HFF-Myc (cell line): ENCODE measurements around the gene MYLK.

ENCODE experiments used
- DNase-seq: peaks from one replicate; pipeline ENCODE4 v3.0.0-alpha.2; 2011; ENCODE audit warnings: low read depth; ENCODE audit errors: extremely low read depth
- H3K4me3 ChIP-seq: replicated peaks from 2 replicates; pipeline ENCODE4 v1.5.1; 2011; ENCODE audit warnings: low read depth, mild to moderate bottlenecking, control low read depth, low read length
- TF ChIP-seq, protein P1 (sequence below): IDR thresholded peaks from 2 replicates; pipeline ENCODE4 v1.5.1; 2012; ENCODE audit warnings: mild to moderate bottlenecking, low read depth, low read length, control low read depth; ENCODE audit errors: missing control alignments

MYLK gene

DNA sequence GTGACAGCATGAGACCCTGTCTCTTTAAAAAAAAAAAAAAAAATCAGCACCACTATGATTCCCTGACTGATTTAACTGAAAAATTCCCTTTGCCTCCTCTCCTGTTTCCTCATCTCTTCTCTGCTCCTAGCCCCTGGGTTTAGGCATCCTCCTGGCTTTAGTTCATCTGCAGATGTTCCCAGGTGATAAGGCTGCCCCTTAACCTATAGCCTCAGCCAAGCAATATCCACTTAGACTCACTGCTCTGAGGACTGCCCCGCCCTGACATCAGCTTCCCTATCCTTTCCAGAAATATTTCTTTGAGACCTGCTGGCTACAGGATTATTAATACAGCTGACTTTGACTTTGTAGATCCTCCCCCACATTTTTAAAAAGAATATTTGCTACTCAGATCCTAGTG lies 259.8 kb downstream of the MYLK start:
- DNase-seq = no peak
- TF ChIP-seq, protein P1, sequence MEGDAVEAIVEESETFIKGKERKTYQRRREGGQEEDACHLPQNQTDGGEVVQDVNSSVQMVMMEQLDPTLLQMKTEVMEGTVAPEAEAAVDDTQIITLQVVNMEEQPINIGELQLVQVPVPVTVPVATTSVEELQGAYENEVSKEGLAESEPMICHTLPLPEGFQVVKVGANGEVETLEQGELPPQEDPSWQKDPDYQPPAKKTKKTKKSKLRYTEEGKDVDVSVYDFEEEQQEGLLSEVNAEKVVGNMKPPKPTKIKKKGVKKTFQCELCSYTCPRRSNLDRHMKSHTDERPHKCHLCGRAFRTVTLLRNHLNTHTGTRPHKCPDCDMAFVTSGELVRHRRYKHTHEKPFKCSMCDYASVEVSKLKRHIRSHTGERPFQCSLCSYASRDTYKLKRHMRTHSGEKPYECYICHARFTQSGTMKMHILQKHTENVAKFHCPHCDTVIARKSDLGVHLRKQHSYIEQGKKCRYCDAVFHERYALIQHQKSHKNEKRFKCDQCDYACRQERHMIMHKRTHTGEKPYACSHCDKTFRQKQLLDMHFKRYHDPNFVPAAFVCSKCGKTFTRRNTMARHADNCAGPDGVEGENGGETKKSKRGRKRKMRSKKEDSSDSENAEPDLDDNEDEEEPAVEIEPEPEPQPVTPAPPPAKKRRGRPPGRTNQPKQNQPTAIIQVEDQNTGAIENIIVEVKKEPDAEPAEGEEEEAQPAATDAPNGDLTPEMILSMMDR = no peak
- H3K4me3 ChIP-seq = no peak overlapping the region

DNA sequence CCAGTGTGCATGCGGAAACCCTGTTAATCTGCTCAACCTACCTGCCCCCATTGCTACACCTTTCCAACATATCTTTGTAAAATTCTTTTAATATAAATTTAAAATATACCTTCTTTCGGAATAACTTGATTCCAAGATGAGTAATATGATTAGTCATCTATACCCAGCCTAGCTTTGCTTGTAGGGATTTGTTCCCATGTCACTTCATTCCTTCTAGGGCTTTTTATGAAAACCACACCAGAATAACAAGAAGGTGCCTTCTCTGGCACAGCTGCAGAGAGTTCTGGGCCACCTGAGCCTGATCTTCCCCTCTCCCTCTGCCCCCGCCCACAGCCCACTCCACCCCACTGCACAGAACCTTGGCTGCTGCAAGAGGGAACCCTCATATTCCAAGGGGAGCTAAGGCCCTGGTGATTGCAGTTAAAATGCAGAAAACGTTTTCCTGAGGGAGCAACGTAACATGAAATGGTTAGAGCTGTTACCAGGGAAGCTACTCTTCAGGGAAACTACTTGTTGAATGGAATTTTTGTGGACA lies 260.7 kb downstream of the MYLK start:
- no peak overlapping the region for H3K4me3 ChIP-seq
- TF ChIP-seq, protein P1 = no peak

DNA sequence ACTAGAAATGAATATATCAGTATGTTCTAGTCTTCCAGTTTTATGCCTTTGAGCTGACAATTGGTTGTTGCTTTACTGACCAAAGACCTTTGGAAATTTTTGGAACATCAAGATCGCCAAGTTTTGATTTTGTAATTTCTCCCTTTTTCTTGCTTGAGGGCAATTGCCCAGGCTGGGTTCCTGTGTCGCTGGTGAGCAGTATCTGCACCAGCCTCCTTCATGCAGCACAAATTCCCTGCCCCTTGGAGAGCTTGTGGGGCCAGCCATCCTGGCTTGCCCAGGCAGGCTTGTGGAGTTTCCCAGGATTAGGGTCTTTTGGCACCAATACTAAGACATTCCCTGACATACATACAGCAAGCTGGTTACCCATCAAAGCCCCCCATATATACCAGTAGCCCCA lies 261.4 kb downstream of the MYLK start:
- no peak overlapping the region for H3K4me3 ChIP-seq
- no peak for DNase-seq
- TF ChIP-seq, protein P1 = no peak

More for the DNA sequence above, 260.7 kb downstream of the MYLK start:
- DNase-seq = no peak

DNA sequence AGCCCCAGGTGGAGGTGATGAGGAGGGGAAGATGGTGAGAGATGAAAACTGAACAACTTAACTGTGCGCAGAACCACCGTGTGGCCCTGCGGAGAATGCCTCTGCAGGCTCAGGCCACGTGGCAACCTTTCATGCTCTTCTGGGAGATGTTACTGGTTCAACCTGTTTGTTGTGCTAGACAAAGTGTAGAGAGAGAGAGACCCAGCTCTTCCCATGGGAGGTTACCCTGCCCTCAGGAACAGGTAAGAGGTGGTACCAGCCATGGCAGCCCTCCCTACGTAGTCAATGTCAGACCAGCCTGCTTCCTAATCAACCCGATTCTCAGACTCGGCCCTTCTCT lies 262.3 kb downstream of the MYLK start:
- no peak for DNase-seq
- H3K4me3 ChIP-seq = no peak overlapping the region
- TF ChIP-seq, protein P1 = no peak

DNA sequence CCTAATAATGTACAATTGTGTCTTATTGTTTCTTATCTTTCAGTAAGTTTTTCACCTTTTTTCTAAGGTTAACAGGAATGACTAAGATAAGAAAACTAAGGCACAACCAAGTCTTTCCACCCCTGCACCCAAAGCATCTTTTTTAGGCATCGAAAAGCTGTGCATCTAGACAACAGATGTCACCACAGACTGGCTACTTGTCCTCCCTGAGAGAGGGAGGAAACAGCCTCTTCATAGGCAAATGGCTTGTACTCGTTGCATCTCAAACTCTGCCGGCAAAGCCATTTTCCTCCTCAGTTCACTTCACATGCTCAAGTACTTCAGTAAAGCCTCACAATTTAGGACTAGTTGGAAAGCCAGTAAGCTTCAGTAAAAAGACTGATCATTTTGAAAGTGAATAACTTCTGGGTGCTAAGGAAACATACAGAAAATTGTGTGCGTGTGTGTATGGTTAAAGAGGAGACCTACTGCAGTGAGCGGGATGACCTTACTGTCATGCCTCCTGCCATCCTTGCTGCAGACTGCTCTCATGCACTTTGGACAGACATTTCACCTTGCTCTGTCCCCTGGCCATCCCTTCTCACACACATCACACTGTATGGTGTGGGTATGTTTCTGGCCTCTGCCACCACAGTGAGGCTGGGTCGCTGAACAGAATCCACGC lies 262.8 kb downstream of the MYLK start:
- TF ChIP-seq, protein P1 = no peak
- no peak overlapping the region for H3K4me3 ChIP-seq
- no peak for DNase-seq

DNA sequence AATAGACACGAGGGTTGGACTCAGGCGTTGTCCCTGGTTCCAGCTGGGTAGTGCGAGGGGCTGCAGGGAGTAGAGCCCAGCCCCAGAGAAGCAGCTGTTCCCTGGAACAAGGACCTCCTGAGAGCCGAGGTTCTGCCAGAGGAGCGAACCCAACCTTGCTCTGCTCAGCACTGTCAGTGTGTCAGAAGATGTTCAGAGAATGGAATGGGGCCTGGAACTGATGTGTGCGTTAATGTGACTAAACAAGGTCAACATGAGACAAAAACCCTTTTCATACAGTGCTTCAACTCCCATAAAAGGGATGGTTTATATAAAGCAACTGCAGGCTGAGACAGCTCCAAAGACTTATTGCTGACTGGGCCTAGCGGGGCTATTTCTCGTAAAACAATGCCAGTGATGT lies 263.8 kb downstream of the MYLK start:
- TF ChIP-seq, protein P1 = no peak
- H3K4me3 ChIP-seq = no peak overlapping the region
- DNase-seq = no peak
